SK-N-SH (cell line): ENCODE measurements around the gene USP9Y.

Source experiments
- CTCF ChIP-seq: fragments of 200-600 bp; sonication (generic); IDR thresholded peaks from 2 replicates; pipeline ENCODE4 v1.6.1; 2017; ENCODE audit warnings: antibody characterized with exemption, mild to moderate bottlenecking, moderate library complexity
- EP300 ChIP-seq, 2 experiments: IDR thresholded peaks; 2 replicates each; pipeline versions ENCODE4 v1.4.0 to v1.6.1; 2012; ENCODE audit warnings: borderline replicate concordance in 1 of 2, low read depth in 1 of 2, low read length in 1 of 2
- GATA2 ChIP-seq: sonication (generic); formaldehyde crosslinking; IDR thresholded peaks from 2 replicates; pipeline ENCODE4 v1.5.0; 2020; ENCODE audit warnings: mild to moderate bottlenecking, missing genetic modification reagents
- JUND ChIP-seq: IDR thresholded peaks from 2 replicates; pipeline ENCODE4 v1.4.0; 2012
- MEF2A ChIP-seq: IDR thresholded peaks from 2 replicates; pipeline ENCODE4 v1.4.0; 2012; ENCODE audit warnings: low read depth, borderline replicate concordance
- MXI1 ChIP-seq: IDR thresholded peaks from 2 replicates; pipeline ENCODE4 v1.6.1; 2012; ENCODE audit warnings: mild to moderate bottlenecking, low read depth, low read length, improper control_type of control experiment
- POLR2AphosphoS5 ChIP-seq: IDR thresholded peaks from 2 replicates; pipeline ENCODE4 v1.6.1; 2012; ENCODE audit warnings: low read depth, low read length
- RAD21 ChIP-seq: IDR thresholded peaks from 2 replicates; pipeline ENCODE4 v1.6.1; 2012; ENCODE audit warnings: mild to moderate bottlenecking, low read length
- RXRA ChIP-seq: IDR thresholded peaks from 2 replicates; pipeline ENCODE4 v1.4.0; 2012; ENCODE audit warnings: low read depth, mild to moderate bottlenecking, borderline replicate concordance
- SMC3 ChIP-seq: IDR thresholded peaks from 2 replicates; pipeline ENCODE4 v1.6.1; 2012; ENCODE audit warnings: low read depth, low read length, improper control_type of control experiment
- TCF12 ChIP-seq: IDR thresholded peaks from 2 replicates; pipeline ENCODE4 v1.4.0; 2012
- YY1 ChIP-seq: IDR thresholded peaks from 2 replicates; pipeline ENCODE4 v1.4.0; 2012; ENCODE audit warnings: low read depth, mild to moderate bottlenecking
- ZBTB33 ChIP-seq: IDR thresholded peaks from 2 replicates; pipeline ENCODE4 v1.4.0; 2012; ENCODE audit warnings: low read depth, borderline replicate concordance
- TF ChIP-seq, protein P1 (sequence below): IDR thresholded peaks from 2 replicates; pipeline ENCODE4 v1.4.0; 2012; ENCODE audit warnings: low read depth, borderline replicate concordance

DNA sequence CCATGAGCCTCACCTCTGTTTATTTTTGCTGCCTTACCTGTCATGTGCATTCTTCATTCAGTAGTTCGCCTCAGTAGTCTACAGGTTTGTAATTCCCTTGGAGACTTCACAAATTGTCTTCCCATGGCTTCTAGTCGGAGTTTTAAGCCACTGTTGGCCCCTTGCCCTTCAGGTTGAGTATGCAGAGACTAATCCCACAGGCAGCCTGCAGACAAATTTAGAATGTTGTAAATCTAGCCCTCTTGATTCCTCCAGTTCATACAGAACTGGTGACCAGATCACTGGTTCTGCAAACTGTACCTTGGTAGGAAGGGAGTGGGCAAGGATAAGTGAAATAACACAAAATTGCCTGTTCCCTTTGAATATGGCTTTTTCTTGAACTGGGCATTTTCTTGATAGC lies 33.0 kb downstream of the USP9Y start:
- TF ChIP-seq CTCF = no peak
- TF ChIP-seq MEF2A = no peak
- TF ChIP-seq YY1 = no peak
- no peak for TF ChIP-seq EP300 (IDR thresholded peaks at IDR 0.05; ENCODE audit: borderline replicate concordance in 1 of 2, low read depth in 1 of 2, low read length in 1 of 2)
- TF ChIP-seq RXRA = no peak
- no peak for TF ChIP-seq ZBTB33
- TF ChIP-seq, protein P1, sequence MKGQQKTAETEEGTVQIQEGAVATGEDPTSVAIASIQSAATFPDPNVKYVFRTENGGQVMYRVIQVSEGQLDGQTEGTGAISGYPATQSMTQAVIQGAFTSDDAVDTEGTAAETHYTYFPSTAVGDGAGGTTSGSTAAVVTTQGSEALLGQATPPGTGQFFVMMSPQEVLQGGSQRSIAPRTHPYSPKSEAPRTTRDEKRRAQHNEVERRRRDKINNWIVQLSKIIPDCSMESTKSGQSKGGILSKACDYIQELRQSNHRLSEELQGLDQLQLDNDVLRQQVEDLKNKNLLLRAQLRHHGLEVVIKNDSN = no peak
- TF ChIP-seq GATA2 (CRISPR knock-in tag) = no peak
- TF ChIP-seq TCF12 = no peak
- no peak for TF ChIP-seq RAD21
- TF ChIP-seq JUND = no peak
- no peak for TF ChIP-seq SMC3
- no peak for TF ChIP-seq MXI1
- no peak for TF ChIP-seq POLR2AphosphoS5
